Ovary (tissue), 3 donors: ENCODE measurements around the gene DHODH.

Source experiments
- POLR2A ChIP-seq: fragments of 450-650 bp; IDR thresholded peaks from one replicate; pipeline ENCODE4 v1.6.1; 2017; ENCODE audit warnings: antibody characterized with exemption, mild to moderate bottlenecking, moderate library complexity
- TF ChIP-seq, protein P1 (sequence below), 3 donors: fragments of 450-650 bp in 2 of 3; fragments of 200-600 bp in 1 of 3; IDR thresholded peaks; one replicate each; pipeline versions ENCODE4 v1.5.1 to v1.8.0; 2016 to 2022; ENCODE audit warnings: antibody characterized with exemption in 3 of 3, mild to moderate bottlenecking in 1 of 3
- donor health status: DM: no; HTN: no; CAD: no.

DNA sequence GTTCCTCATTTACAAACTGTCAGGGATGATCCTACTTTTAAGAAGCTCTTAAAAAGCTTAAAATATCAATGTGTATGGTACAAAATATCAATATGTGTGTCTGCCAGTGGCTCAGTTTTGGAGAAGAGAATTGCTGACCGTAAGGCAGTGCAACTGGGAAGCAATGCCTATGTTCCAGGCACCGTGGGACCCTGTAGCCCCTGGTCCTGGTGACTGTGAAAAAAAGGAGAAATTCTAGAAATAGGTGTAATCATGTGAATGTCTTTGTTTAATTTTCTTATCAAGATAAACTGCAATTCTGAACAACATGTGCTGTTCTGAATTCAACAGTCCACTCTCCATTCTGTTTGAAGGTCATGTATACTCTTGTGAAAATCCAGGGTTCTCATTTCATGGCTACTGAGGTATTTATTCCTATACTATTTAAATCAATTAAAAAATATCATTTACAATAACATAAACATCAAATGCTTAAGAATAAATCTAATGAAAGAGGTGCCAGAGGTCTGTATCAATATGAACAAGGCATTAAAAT is 36.3 kb downstream of the DHODH start:
- TF ChIP-seq, protein P1, sequence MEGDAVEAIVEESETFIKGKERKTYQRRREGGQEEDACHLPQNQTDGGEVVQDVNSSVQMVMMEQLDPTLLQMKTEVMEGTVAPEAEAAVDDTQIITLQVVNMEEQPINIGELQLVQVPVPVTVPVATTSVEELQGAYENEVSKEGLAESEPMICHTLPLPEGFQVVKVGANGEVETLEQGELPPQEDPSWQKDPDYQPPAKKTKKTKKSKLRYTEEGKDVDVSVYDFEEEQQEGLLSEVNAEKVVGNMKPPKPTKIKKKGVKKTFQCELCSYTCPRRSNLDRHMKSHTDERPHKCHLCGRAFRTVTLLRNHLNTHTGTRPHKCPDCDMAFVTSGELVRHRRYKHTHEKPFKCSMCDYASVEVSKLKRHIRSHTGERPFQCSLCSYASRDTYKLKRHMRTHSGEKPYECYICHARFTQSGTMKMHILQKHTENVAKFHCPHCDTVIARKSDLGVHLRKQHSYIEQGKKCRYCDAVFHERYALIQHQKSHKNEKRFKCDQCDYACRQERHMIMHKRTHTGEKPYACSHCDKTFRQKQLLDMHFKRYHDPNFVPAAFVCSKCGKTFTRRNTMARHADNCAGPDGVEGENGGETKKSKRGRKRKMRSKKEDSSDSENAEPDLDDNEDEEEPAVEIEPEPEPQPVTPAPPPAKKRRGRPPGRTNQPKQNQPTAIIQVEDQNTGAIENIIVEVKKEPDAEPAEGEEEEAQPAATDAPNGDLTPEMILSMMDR (IDR thresholded peaks at IDR 0.05), result no peak
- TF ChIP-seq POLR2A, result no peak
